ENCODE measurements around the gene TPPP3. TPM values are rescaled to one million over a fixed set of nuclear protein-coding genes. Genes with fewer than 3 reads are reported as not detected.
A peak's percentile ranks its signal among the peaks of the same experiment; 100 is the strongest.

TPPP3 gene
- total RNA-seq, 1 donor from 2014 or later = not detected

DNA sequence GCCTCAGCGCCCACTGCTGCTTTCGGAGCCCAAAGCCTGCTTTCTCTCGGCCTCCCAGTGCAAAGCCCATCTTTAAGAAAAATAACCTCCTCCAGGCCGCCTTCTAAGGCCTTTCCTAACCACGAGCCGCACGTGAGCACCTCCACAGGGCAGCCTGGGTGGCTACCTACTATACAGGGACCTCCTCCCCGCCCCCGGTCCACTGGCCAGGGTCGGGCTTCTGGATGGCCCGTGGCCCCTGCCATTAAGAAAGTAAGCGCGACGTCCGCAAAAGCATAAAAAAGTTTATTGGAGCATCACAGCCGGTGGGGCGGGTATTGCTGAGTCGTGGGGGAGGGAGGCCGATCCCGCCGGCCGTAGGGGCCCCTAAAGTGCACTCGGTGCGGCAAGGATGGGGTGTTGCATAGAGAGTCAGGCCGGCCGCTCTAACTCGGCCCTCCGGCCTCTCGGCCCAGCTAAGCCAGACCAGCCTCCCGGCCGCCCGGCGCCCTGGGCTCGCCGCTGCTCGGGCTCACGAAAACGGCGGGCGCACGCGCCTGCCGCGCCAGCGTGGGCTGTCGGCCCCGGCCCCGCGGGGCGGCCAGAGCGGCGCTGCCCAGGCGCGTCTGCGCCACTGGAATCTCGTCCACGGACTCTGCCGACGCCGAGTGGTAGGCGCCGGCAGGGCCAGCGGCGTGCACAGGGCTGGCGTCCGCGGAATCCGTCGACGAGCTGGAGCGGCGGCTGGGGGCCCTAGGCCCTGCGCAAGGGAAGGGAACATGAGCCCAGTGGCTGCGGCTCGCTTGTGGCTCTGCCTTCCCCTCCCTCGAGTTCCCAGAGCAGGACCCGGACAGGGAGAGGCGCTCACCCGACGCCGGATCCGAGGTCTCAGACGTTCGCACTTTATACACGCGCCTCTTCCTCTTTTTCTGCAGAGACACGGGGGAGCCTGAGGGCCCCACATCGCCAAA is 1.1 kb upstream of the TPPP3 start:
- DNase-seq (ENCODE audit: low read depth) = no peak
- H3K4me3 ChIP-seq (ENCODE audit: low read depth, low read length) = peak overlapping the region; percentile 13
- TF ChIP-seq, protein P1, sequence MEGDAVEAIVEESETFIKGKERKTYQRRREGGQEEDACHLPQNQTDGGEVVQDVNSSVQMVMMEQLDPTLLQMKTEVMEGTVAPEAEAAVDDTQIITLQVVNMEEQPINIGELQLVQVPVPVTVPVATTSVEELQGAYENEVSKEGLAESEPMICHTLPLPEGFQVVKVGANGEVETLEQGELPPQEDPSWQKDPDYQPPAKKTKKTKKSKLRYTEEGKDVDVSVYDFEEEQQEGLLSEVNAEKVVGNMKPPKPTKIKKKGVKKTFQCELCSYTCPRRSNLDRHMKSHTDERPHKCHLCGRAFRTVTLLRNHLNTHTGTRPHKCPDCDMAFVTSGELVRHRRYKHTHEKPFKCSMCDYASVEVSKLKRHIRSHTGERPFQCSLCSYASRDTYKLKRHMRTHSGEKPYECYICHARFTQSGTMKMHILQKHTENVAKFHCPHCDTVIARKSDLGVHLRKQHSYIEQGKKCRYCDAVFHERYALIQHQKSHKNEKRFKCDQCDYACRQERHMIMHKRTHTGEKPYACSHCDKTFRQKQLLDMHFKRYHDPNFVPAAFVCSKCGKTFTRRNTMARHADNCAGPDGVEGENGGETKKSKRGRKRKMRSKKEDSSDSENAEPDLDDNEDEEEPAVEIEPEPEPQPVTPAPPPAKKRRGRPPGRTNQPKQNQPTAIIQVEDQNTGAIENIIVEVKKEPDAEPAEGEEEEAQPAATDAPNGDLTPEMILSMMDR (conservative IDR thresholded peaks at IDR 0.05; ENCODE audit: low read depth, low read length) = no peak

DNA sequence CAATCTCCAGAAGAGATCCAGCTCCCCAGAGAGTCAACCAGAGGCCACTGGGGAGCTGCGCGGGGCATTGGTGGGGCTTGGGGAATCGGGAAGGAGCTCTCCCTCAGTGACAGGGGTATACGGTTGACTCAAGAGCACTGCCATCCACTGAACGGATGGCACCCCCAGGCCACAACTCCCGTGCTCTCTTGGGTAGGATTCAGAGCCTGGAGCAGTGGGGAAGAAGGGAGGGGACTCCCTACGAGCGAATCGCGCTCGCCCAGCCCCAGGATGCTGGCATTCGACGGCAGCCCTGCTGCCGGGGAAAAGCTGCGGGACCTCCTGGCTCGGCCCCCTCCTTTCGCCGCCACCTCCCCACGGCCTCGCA is 473 bp upstream of the TPPP3 start:
- H3K4me3 ChIP-seq (ENCODE audit: low read depth, low read length) = peak overlapping the region; percentile 29
- DNase-seq (ENCODE audit: low read depth) = no peak
- TF ChIP-seq, protein P1 (conservative IDR thresholded peaks at IDR 0.05; ENCODE audit: low read depth, low read length) = no peak

DNA sequence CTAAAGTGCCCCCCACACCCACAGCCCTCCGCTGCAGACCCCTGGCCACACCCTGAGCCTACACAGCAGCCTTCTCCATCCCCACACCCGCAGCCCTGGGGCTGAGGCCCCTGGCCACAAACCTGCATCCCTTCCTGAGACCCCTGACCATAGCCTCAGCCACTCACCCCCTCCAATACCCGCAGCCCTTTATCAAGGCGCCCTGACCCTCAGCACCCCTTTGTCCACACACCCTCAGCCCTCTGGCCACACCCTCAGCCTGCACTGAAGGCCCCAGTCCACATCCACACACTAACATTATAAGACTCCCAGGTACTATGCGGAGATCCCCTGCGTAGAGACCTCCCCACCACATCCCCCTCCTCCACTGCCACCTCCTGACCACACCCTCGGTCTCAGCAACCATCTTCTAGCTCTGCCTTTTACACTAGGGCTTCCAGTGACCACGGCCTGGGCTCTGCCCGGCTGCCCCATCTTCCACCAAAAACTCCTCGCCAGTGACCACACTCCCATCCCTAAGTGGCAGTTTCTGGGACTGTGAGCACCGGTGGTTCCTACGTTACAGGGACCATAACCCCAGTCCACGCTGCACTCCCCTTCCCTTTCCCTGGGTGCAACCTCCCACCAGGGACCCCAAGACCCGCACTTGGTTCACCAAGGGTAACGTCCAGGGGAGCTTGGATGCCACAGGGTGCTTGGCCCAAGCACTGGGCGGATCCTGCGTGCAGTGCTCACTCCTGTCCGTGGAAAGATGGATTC is 818 bp downstream of the TPPP3 start:
- no peak overlapping the region for H3K4me3 ChIP-seq (ENCODE audit: low read depth, low read length)
- no peak for DNase-seq (ENCODE audit: low read depth)
- TF ChIP-seq, protein P1 (conservative IDR thresholded peaks at IDR 0.05; ENCODE audit: low read depth, low read length) = no peak

DNA sequence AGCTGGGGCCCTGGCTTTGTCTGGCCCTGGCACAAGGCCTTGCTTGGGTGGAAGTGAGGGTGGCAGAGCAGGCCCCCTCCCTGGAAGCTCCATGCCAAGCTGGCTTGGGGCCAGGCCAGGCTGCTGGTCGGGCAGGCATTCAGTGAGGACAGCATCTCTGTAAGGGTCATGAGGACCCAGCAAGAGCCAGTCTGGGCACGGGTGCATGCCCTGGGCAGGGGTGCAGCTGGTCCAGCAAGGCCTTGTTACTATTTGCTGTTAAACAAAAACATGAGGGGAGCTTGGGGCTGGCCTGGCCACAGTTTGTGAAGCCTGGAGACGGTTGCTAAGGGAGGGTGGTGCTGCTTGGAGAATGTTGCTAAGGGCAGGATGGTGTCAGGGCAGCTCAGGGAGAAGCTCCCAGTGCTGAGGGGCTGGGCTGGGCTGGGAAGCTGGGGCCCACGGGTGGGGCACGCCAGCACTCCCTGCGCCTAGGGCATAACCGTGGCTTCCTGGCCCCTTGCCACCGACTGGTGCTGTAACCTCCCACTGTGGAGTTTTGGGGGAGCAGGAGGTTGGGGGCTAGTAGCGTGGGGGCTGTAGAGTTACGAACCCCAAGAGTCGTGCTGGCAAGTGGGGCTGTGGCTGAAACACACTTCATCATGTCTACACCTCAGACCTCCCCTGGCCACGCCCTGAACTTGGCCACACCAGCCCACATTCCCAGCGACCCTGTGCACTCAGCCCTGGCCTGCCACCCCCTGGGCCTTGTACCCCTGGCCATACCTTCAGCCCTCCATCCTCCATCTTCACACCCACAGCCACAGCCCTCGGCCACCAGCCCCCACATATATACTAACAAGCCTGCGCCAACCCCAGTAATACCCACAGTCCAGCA is 1.6 kb downstream of the TPPP3 start:
- H3K4me3 ChIP-seq (ENCODE audit: low read depth, low read length) = no peak overlapping the region
- TF ChIP-seq, protein P1 (conservative IDR thresholded peaks at IDR 0.05; ENCODE audit: low read depth, low read length) = no peak
- no peak for DNase-seq (ENCODE audit: low read depth)

DNA sequence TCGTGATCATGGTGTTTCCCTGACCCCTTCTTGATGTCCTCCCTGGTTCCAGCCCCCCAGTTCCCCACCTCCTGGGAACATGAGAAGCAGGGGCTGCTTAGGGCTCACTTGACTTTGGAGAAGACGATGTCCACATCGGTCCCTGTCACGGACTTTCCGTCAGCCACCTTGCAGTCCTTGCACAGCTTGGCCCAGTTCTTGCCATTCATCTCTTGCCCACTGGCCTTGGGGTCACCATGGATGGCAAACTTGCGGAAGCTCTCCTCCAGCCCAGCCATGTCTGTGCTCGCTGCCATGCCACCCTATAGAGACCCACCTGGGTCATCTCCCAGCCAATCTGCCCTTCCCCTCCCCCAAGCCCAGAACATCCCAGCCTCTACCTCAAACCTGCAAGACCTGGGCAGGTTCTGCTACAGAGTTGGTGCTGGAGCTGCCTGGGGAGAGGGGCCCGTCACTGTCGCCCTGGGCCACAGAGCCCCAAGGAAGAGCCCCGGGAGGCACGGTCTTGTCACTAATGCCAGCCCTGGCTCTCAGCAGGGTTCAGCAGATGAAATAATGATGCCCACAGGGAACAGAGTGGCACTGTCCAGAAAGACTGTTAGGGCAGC is 2.4 kb downstream of the TPPP3 start:
- DNase-seq (ENCODE audit: low read depth) = no peak
- no peak overlapping the region for H3K4me3 ChIP-seq (ENCODE audit: low read depth, low read length)
- TF ChIP-seq, protein P1 (conservative IDR thresholded peaks at IDR 0.05; ENCODE audit: low read depth, low read length) = no peak
